Measurements from ENCODE around the gene ATP1B4.
"Not testable (repeated sequence)": the region's sequence is repeated elsewhere in the genome, so short reads cannot be mapped to it uniquely, and the experiment has no call there.

The ATP1B4 gene

DNA sequence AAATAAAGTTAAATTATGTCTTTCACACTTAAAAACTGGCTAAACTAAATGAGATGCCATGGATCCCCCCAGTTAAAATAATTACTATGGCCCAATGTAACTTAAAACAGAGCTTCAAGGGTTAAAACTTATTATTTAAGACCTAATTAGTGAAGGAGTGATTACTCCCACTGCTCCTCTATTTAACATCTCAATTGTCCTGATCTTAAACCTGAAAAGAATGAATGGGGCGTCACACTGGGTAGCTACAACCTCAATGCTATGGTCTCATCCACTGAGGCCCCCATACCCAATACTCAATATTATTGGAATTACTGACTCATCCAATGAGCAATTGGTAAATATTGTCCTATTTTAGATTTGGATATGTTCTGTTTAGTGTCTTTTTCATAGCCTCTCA lies 29.5 kb upstream of the ATP1B4 start:
- TF ChIP-seq, protein P1, sequence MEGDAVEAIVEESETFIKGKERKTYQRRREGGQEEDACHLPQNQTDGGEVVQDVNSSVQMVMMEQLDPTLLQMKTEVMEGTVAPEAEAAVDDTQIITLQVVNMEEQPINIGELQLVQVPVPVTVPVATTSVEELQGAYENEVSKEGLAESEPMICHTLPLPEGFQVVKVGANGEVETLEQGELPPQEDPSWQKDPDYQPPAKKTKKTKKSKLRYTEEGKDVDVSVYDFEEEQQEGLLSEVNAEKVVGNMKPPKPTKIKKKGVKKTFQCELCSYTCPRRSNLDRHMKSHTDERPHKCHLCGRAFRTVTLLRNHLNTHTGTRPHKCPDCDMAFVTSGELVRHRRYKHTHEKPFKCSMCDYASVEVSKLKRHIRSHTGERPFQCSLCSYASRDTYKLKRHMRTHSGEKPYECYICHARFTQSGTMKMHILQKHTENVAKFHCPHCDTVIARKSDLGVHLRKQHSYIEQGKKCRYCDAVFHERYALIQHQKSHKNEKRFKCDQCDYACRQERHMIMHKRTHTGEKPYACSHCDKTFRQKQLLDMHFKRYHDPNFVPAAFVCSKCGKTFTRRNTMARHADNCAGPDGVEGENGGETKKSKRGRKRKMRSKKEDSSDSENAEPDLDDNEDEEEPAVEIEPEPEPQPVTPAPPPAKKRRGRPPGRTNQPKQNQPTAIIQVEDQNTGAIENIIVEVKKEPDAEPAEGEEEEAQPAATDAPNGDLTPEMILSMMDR (IDR thresholded peaks at IDR 0.05; ENCODE audit: low read depth, low read length, missing control alignments): no peak
- in situ Hi-C loops (cut with HindIII; ENCODE audit: low sequenced_read_pairs): no loop called here
- no peak for DNase-seq (ENCODE audit: low read depth)
- no peak overlapping the region for H3K4me3 ChIP-seq (ENCODE audit: low read depth, low read length)

DNA sequence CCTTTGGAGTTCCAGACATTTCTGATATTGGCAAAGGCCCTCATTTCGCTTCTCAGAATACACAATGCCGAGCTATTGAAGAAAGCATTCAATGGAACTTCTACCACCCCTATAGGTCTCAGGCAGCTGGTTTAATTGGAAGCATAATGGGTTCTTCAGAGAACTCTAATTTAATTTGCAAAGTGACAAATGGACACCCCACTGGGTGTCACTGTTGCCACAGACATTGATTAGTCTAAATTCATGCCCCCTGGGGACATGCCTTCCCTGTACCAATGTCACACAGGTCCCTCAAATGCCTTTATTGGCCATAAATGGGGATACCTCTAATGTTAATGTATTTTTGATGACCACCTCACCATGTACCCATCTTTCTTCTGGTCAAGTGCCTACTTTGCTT lies 27.7 kb upstream of the ATP1B4 start:
- H3K4me3 ChIP-seq (ENCODE audit: low read depth, low read length): no peak overlapping the region
- in situ Hi-C loops (cut with HindIII; ENCODE audit: low sequenced_read_pairs): no loop called here
- no peak for DNase-seq (ENCODE audit: low read depth)

DNA sequence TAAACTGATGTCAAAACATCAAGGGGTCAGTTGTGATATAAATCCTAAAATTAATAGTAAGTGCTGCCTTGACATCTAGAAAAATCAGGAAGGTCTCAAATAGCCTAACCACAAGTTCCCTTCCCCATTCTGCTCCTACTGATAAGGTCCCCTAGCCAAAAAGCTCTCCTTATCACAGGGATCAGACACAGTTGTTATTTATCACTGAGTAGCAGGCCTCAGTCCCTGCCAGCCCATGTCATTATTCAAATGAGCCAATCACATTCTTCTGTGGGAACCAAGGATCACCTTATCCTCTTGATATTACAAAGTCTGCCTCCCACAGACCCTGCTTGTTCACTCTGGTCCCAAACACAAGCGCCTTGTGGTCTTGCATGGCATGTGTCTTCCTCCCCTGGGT lies 27.3 kb upstream of the ATP1B4 start:
- DNase-seq (ENCODE audit: low read depth): no peak
- TF ChIP-seq, protein P1 (IDR thresholded peaks at IDR 0.05; ENCODE audit: low read depth, low read length, missing control alignments): no peak
- H3K4me3 ChIP-seq (ENCODE audit: low read depth, low read length): no peak overlapping the region
- in situ Hi-C loops (cut with HindIII; ENCODE audit: low sequenced_read_pairs): no loop called here

More for the DNA sequence above, 27.7 kb upstream of the ATP1B4 start:
- TF ChIP-seq, protein P1 (IDR thresholded peaks at IDR 0.05; ENCODE audit: low read depth, low read length, missing control alignments): no peak

DNA sequence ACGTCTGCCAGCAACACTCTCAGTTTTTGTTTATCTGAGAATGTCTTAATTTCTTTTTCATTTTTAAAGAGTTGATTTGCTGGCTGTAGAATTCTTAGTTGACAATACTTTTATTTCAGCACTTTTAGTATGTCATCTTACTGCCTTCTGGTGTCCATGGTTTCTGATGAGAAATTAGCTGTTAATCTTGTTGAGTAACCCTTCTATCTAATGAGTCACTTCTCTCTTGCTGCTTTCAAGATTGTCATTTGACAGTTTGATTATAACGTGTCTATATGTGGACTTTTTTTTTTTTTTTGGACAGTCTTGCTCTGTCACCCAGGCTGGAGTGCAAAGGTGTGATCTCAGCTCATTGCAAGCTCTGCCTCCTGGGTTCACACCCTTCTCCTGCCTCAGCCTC lies 26.6 kb upstream of the ATP1B4 start:
- TF ChIP-seq, protein P1 (IDR thresholded peaks at IDR 0.05; ENCODE audit: low read depth, low read length, missing control alignments): no peak
- no peak for DNase-seq (ENCODE audit: low read depth)

DNA sequence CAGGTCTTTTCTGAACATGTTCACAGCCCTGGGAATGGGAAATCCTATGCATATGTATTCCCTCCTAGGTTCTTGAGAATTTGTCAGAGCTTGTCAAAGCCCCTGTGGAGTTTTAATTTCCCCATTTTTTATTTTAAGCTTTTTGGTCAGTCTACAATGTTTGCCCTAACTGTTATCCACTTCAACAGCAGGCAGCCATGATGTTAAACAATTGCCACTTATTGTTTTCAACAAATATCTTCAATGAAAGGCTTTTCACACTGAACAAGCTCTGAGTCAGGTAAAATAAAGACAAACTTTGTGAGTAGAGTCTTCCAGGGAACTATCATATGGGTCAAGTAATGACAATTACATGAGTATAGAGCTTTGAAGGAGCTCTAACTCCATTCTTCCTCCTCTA lies 25.0 kb upstream of the ATP1B4 start:
- DNase-seq (ENCODE audit: low read depth): no peak
- H3K4me3 ChIP-seq (ENCODE audit: low read depth, low read length): no peak overlapping the region
- TF ChIP-seq, protein P1 (IDR thresholded peaks at IDR 0.05; ENCODE audit: low read depth, low read length, missing control alignments): no peak
- in situ Hi-C loops (cut with HindIII; ENCODE audit: low sequenced_read_pairs): no loop called here

More for the DNA sequence above, 26.6 kb upstream of the ATP1B4 start:
- in situ Hi-C loops (cut with HindIII; ENCODE audit: low sequenced_read_pairs): no loop called here
- no peak overlapping the region for H3K4me3 ChIP-seq (ENCODE audit: low read depth, low read length)

DNA sequence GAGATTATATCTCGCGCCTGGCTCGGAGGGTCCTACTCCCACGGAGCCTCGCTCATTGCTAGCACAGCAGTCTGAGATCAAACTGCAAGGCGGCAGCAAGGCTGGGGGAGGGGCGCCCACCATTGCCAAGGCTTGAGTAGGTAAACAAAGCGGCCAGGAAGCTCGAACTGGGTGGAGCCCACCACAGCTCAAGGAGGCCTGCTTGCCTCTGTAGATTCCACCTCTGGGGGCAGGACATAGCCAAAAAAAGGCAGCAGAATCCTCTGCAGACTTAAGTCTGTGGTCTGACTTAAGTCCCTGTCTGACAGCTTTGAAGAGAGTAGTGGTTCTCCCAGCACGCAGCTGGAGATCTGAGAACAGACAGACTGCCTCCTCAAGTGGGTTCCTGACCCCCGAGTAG lies 17.3 kb upstream of the ATP1B4 start:
- H3K4me3 ChIP-seq (ENCODE audit: low read depth, low read length); DNase-seq (ENCODE audit: low read depth); in situ Hi-C loops (cut with HindIII; ENCODE audit: low sequenced_read_pairs): not testable (repeated sequence)

DNA sequence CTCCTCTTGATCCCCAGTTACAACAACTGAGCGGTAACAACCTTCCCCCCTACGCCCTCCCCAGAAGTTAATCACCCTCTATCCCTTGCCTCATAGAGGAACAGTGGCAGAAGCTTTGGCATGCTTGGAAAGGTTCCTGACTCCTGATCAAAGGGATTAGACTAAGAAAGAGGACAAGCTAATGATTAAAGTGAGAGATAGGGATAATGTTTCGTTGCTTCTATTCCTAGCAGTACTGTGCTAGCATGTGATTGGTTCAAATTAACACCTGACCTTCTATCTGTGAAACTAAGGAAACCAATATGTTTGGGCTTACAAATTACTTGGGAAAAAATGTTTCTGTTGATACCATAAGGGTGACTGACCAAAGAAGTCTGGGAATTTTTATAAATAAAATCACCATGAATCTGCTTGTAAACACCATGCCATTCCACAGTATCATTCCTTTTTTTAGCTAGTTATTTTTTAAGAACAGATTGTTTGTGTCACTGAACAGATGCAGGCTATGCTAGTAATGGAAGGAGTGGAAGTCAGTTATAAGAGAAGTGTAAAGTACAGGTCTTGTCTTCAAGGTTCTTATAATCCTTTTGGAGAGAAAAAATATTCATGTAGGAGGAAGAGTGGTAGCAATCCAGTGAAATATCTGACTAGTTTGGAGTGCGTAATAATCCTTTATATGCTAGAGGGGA lies 11.3 kb upstream of the ATP1B4 start:
- in situ Hi-C loops (cut with HindIII; ENCODE audit: low sequenced_read_pairs): no loop called here
- no peak overlapping the region for H3K4me3 ChIP-seq (ENCODE audit: low read depth, low read length)
- TF ChIP-seq, protein P1 (IDR thresholded peaks at IDR 0.05; ENCODE audit: low read depth, low read length, missing control alignments): no peak
- no peak for DNase-seq (ENCODE audit: low read depth)

Data from astrocyte of the cerebellum (primary cell).